Activated T-cell treated with anti-CD3 and anti-CD28 coated beads for 1 hour (primary cell): ENCODE measurements around the gene ATL2.
"Not testable (repeated sequence)": the region's sequence is repeated elsewhere in the genome, so short reads cannot be mapped to it uniquely, and the experiment has no call there.

Source experiments
- DNase-seq: peaks from one replicate; pipeline ENCODE4 v3.0.0-alpha.2; 2020; ENCODE audit warnings: low read depth

The ATL2 gene

GRCh38 chr2:38390947-38391346, 13.9 kb upstream of the ATL2 start:
- no peak for DNase-seq

DNA sequence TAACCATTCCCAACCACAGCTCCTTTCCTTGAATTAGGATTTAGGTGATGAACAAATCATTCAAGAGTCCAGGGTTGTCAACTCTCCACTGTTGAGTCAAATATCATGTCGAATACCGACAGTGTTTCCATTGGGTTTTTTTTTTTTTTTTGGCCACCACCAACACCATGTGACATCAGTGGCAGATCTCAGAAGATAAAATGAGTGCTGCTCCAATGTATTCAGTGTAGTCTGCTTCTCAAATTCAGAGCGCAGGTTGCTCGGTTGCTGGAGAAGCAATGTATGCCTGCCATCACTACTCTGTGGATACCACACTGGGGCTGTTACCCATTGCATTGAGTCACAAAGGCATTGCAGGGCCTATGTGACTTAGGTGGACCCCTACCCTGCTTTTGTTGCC, 10.8 kb upstream of the ATL2 start:
- no peak for DNase-seq

DNA sequence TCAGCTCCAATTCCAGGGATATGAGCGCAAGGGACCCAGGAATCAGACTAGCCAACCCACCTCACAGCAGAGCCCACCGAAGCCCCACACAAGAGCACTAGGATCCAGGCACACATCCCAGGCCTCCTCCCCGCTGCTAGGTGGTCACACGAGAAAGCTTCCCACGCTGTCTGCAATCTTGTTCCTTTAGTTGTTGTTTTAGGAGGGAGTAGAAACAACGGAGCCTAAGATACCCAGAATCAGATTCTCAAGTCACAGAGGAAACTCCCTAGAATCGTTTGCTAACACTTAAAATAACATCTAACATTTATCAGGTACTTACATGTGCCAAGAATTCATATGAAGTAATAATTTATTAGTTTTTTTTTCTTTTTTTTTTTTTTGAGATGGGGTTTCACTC, 9.7 kb upstream of the ATL2 start:
- no peak for DNase-seq

DNA sequence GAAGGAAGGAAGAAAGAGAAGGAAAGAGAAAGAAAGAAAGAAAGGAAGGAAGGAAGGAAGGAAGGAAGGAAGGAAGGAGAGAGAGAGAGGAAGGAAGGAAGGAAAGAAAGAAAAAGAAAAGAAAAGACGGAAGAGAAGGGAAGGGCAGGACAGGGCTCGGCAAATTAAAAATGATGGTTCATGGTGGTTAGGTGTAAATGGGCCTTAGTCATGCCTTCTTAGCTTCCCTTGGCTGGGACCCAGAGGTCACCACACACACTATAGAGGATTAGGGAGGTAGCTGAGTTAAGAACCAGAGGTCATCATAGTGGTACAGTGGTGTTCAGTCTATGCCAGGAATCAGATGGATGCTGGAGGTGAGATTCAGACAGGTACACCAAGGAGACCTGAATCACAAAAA, 9.3 kb upstream of the ATL2 start:
- no peak for DNase-seq

- no peak for DNase-seq
Observed at GRCh38 chr2:38384338-38384737, 7.3 kb upstream of the ATL2 start.

- DNase-seq = not testable (repeated sequence)
Observed at GRCh38 chr2:38383741-38384140, 6.7 kb upstream of the ATL2 start.

DNA sequence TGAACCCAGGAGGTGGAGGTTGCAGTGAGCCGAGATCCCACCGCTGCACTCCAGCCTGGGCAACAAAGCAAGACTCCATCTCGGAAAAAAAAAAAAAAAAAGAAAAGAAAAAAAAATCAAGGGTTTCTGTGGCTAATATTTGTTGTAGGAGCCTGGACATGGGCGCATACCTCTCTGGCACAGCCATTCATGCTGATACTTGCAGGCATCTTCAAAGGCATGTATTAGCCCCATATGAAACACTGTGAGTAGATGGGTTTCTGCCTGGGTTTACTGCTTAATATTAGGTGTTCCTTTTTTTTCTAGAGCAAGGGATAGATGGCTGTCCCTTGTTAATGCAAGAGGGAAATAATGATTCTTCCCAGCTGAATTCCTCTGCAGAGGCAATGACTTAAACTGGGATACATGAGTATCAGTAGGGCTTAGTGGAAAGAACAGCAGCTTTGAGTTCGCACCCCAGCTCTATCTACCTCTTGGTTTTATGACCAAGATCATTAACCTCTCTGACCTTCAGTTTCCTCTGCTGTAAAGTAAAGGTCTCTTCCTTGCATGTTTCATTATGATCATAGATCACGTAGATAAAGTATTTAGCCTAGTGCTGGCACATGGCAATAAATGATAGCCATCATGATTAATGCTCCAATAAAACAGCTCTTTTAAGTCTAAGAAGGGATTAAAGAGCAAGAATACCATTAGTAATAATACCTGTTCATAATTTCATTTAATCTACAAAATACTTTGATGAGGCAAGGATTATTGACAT, 4.5 kb upstream of the ATL2 start:
- DNase-seq = no peak

- no peak for DNase-seq
Observed at GRCh38 chr2:38380397-38381130, 3.5 kb upstream of the ATL2 start.

GRCh38 chr2:38376346-38377049, 575 bp downstream of the ATL2 start:
- peak; percentile 25 for DNase-seq

DNA sequence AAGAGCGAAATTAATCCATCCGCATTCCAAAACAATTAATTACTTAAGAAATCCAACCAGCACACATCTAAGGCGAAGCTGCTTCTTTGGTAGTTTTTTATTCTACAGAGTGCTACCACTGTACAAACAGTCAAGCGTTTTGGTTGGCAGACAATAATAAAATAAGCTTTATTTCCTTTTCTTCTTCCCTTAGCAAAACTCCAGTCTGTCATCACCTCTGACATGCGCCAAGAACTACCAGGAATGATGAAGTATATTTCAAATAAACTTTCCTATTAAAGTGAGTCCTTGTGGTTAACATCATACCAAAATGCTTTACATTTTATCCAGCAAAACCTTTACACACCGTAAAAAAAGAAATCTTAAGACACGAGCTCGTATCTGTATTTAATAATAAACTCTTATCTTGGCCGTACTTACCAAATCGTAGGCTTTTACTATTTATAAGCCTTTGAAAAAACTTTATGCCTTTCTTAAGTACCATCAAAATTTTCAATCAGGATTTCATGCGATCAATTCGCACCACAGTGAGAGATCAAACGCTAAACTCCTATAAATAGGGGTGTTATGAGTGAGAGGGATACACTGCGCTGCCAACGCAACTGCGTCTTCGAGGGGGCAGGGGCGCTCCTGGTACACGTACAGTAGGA, 1.3 kb downstream of the ATL2 start:
- DNase-seq = peak; percentile 23

- DNase-seq = no peak
Observed at GRCh38 chr2:38374984-38375383, 2.1 kb downstream of the ATL2 start.

DNA sequence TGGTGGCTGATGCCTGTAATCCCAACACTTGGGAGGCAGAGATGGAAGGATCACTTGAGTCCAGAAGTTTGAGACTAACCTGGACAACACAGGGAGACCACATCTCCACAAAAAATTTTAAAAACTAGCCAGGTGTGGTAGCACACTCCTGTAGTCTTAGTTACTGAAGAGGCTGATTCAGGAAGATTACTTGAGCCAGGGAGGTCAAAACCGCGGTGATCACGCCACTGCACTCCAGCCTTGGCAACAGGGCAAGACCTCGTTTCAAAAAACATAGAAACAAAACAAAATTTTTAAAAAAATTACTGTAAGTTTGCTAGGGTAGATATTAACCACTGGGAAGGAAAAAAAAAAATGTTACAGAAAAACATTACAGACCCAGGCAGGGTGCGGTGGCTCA, 5.8 kb downstream of the ATL2 start:
- no peak for DNase-seq

DNA sequence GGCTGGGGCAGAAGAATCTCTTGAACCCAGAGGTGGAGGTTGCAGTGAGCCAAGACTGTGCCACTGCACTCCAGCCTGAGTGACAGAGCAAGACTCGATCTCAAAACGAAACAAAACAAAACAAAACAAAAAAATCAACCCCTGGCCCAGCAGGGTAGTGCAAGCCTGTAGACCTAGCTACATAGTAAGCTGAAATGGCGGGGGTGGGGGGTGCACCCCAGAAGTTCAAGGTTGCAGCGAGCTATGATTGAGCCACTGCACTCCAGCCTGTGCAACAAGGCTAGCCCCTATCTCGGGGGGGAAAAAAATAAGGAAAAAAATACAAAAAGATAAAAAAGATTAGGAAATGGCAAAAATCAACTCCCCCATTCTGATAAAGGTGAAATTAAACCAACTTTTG, 6.4 kb downstream of the ATL2 start:
- DNase-seq = no peak

- DNase-seq = no peak
Observed at GRCh38 chr2:38362232-38362631, 14.8 kb downstream of the ATL2 start.

- DNase-seq = no peak
Observed at GRCh38 chr2:38360177-38360576, 16.9 kb downstream of the ATL2 start.

- no peak for DNase-seq
Observed at GRCh38 chr2:38353402-38353801, 23.7 kb downstream of the ATL2 start.

DNA sequence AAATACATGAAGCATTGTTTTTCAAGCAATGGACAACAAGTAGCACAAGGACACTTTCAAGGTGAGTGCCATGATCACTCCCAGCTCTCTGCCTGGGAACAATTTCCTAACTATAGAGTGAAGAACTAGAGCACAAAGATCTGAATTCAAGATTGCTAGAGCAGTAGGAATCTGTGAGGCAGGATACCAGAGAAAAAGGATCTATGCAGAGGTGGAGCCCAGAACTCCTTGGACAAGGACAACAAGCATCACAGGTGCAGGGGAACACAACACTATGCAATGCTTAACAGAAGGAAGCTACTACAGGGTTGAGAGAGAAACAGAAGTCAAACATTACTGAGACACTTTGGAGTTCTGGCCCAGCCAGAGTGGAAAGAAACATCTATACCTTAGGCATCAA, 24.7 kb downstream of the ATL2 start:
- DNase-seq = no peak

DNA sequence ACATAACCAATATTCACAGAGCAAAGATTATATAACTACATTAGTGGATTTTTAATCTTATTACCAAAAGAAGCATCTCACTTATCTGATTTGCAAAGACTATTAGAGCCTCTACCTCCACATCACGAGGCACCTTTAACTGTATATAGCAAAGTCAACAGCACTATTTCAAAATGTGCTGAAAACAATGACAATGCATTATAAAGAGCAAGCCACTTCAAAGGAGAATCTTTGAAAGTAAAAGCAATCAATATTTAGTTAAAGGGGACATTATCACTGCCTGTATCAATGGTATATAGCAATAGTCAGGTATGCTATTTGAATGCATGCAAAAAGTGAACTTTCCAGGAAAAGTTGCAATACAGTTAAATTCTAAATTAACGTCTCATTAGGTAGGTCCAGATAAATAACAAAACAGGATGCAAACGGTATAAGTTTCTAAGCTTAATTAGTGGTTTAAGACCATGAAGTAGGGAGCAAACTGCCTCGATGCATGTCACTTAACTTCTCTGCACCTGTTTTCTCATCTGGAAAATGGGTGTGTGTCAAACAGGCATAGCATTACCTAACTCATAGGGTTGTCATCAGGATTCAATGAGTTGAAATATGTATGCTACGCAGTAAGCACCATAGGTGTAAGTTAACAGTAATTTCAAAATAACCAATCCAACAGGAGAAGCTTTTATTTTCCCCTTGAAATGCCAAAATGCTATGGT, 31.6 kb downstream of the ATL2 start:
- no peak for DNase-seq

DNA sequence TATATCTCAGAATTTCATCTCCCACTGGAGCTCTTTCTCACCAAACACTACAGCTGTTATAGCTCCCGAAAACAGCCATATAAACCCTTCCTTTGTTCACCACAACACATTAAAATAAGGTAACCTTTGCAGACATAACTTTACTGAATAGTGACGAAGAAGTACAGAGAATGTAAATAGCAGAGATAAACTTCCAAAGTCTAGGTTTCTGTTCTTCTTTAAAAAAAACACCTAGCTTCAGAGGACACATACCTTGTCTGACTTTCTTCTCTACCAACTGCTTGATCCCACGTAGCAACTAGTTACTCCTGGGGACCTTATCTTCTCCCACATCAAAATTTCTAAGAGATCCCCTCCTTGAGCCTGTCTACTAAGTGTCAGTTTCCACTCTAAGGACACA, 32.3 kb downstream of the ATL2 start:
- DNase-seq = no peak

- DNase-seq = no peak
Observed at GRCh38 chr2:38343212-38343611, 33.9 kb downstream of the ATL2 start.

DNA sequence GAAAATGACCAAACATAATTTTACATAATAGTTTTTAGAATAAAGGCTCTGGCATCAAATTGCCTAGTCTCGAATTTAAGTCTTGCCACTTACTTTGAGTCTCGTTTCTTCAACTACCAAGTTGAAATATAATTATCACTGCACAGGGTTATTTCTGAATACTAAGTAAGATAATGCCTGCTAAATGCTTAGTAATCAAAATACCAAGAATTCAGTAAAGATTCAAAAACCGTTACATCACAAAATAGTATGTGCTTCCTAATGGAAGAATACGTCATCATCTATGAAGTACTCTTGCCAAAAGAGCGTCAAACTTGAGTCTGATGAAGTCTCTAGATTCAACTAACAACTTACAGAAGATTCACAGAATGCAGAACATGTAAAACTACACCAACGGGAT, 40.5 kb downstream of the ATL2 start:
- DNase-seq = no peak

DNA sequence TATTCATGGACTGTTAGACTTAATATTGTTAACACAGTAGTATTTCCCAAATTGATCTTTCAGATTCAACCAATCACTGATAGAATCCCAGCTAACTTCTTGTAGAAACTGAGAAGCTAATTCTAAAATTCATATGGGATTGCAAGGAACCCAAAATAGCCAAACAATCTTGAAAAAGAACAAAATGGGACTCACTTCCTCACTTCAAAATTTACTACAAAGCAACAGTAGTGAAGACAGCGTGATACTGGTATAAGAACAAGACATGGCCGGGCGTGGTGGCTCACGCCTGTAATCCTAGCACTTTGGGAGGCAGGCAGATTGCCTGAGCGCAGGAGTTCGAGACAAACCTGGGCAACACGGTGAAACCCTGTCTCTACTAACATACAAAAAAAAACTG, 46.3 kb downstream of the ATL2 start:
- no peak for DNase-seq
